ENCODE data around the gene CDYL.
A peak's percentile ranks its signal among the peaks of the same experiment; 100 is the strongest.

The CDYL gene

DNA sequence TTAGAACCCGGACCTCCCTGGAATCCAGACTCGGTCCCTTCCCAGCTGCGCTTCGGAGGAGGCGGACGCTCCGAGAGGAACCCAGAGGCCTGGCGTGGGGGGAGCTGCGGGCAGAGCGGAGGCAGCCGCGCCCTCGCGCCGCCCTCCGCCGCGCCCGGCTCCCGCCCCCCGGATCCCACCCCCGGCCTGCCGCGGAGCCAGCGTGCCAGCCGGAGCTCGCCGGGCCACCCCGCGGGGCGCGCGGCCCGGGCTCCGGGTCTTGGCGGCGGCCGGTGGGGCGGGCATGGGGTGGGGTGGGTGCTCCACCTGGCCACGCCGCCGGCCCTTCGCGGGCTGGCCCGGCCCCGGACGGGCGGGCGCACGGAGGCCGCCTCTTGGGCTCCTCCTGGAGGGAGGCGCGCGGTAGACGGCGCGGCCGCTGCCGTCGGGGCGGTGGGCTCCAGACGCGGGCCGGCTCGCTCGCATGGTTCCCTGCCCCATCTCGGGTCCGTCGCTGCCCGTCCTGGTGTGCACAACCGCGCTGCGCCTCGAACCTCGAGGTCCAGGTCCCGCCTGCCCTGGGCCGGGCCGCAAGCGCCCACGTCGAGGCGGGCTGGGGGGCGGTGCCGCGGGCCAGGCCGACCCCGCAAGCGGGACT is 592 bp upstream of the CDYL start:
- DNase-seq (ENCODE audit: insufficient read length) (peak; percentile 63), FAIRE-seq (no peak)
- TF ChIP-seq POLR2A (IDR thresholded peaks at IDR 0.05; ENCODE audit: low read depth, low read length) (peak; percentile 3; the same call in 1 of the 2 replicates), TAF1 (IDR thresholded peaks at IDR 0.05; ENCODE audit: borderline replicate concordance, low read depth, low read length) (no peak)

DNA sequence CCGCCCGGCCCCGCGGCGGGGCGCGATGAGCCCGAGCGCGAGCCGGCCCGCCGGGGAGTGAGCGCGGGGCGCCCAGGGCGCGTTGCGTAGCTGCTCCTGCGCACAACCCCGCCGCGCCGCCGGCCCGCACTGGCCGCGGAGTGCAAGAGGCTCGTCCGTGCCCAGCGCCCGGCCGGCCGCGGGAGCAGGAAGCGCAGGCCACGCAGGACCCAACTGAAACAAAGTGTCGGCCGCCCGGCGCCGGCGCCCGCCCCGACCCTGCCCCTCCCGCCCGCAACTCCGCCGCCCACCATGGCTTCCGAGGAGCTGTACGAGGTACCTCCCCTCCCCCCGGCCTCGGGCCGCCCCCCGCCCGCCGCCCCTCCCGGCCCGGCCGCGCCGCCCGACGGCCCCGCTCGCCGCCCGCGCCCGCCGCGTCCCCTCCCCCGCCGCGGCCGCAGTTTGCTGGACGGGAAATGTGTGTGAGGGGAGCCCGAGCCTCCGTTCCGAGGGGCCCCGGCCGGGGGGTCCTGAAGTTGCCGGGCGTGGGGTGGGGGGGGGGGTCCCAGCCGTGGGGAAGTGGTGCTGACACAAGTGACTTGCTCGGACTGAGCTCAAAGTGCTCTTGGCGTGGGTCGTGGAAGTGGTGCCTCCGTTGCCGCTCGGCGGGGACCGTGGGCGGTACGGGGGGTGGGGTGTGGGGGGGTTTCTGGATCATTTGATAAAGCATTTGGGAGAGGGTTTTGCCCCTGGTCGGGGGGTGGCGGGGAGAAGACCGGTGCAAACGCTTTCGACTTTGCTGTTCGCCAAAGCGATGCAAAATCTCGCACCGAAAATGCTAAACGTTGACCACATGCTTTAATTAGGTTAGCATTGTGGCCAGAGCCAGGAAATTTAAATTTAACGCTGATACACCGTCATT is 539 bp downstream of the CDYL start:
- 0 out of 2 replicates have a peak, but pooled peaks have one; percentile 56 for TF ChIP-seq POLR2AphosphoS5 (IDR thresholded peaks at IDR 0.05; ENCODE audit: low read depth, low read length)
- TF ChIP-seq TAF1 (IDR thresholded peaks at IDR 0.05; ENCODE audit: borderline replicate concordance, low read depth, low read length): no peak
- FAIRE-seq: peak; percentile 67
- DNase-seq (ENCODE audit: insufficient read length): peak; percentile 36

DNA sequence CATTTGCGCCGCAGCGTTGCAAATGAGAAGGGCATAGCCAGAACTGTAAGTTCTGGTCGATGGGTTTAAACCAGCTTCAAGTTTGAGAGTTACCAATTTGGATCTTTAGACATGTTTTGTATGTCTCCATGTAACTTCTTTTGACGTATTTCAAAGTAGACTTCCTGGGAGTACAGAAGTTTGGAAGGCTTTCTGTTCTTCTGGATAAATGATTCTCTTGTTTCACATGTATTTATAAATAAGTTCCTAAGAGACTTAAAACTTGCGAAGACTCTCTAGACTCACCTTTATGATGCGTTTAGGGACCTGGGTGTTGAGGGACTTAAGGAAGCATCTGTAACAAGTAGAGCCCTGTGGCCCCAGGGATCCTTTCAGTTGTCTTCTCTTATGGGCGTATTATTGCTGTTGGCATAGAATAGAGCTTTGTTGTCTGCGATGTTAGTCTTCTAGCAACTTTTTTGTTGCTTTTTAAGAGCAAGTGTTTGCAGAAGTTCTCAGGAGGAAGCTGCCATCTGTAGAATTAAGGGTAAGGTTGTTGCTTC is 1.3 kb downstream of the CDYL start:
- DNase-seq (ENCODE audit: insufficient read length): no peak
- FAIRE-seq: no peak
- peak; percentile 34; the same call in 1 of the 2 replicates for TF ChIP-seq POLR2A (IDR thresholded peaks at IDR 0.05; ENCODE audit: low read depth, low read length)
- TF ChIP-seq POLR2AphosphoS5 (IDR thresholded peaks at IDR 0.05; ENCODE audit: low read depth, low read length): no peak; the same call in 1 of the 2 replicates
- no peak for TF ChIP-seq TAF1 (IDR thresholded peaks at IDR 0.05; ENCODE audit: borderline replicate concordance, low read depth, low read length)

DNA sequence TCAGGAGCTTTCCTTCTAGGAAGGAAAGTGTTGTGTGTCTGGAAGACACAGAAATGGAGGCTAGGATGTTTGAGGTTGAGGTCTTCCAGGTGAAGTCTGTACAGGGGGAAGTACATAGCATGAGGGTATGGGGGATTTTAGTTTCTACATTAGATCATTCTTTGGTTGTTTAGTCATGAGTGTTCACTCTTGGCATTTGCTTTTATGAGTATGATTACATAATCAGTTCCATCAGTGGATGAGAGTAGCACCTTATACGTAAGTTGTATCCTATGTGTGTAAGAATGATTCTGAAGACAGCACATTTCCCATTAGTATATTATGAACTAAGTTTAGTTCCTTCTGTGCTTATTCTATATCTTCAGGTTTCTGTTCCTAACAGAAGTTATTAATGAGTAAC is 1.9 kb downstream of the CDYL start:
- TF ChIP-seq TAF1 (IDR thresholded peaks at IDR 0.05; ENCODE audit: borderline replicate concordance, low read depth, low read length): no peak
- TF ChIP-seq POLR2AphosphoS5 (IDR thresholded peaks at IDR 0.05; ENCODE audit: low read depth, low read length): no peak
- TF ChIP-seq POLR2A (IDR thresholded peaks at IDR 0.05; ENCODE audit: low read depth, low read length): no peak
- DNase-seq (ENCODE audit: insufficient read length) (no peak), FAIRE-seq (no peak)

GRCh38 chr6:4780360-4780812 is 4.2 kb downstream of the CDYL start:
- DNase-seq (ENCODE audit: insufficient read length) (no peak), FAIRE-seq (no peak)
- TF ChIP-seq POLR2AphosphoS5 (IDR thresholded peaks at IDR 0.05; ENCODE audit: low read depth, low read length) (no peak), TAF1 (IDR thresholded peaks at IDR 0.05; ENCODE audit: borderline replicate concordance, low read depth, low read length) (no peak), POLR2A (IDR thresholded peaks at IDR 0.05; ENCODE audit: low read depth, low read length) (no peak)

DNA sequence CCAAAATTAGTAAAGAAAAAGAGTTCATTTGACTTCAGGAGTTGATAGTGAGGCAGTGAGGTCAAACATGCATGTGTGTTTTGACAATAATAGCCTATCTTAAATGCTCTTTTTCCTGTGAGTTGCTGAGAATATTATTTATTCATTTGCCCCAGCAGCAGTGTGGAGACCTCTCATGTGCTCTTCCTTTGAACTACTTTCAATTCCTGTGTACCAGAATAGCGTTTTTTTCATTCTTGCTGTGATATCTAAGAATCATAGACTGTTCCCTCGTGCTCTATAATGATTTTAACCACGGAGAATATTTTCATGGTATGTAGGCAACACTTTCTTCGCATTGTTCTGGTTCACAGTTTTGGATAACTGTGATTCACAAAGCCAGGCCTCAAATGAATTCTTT is 5.2 kb downstream of the CDYL start:
- FAIRE-seq (no peak), DNase-seq (ENCODE audit: insufficient read length) (no peak)
- TF ChIP-seq TAF1 (IDR thresholded peaks at IDR 0.05; ENCODE audit: borderline replicate concordance, low read depth, low read length) (no peak), POLR2AphosphoS5 (IDR thresholded peaks at IDR 0.05; ENCODE audit: low read depth, low read length) (no peak), POLR2A (IDR thresholded peaks at IDR 0.05; ENCODE audit: low read depth, low read length) (no peak)

- DNase-seq (ENCODE audit: insufficient read length): no peak
- no peak for TF ChIP-seq TAF1 (IDR thresholded peaks at IDR 0.05; ENCODE audit: borderline replicate concordance, low read depth, low read length)
- TF ChIP-seq POLR2A (IDR thresholded peaks at IDR 0.05; ENCODE audit: low read depth, low read length): no peak
- no peak for TF ChIP-seq POLR2AphosphoS5 (IDR thresholded peaks at IDR 0.05; ENCODE audit: low read depth, low read length)
- FAIRE-seq: no peak
Observed at GRCh38 chr6:4781967-4782575, 5.9 kb downstream of the CDYL start.

DNA sequence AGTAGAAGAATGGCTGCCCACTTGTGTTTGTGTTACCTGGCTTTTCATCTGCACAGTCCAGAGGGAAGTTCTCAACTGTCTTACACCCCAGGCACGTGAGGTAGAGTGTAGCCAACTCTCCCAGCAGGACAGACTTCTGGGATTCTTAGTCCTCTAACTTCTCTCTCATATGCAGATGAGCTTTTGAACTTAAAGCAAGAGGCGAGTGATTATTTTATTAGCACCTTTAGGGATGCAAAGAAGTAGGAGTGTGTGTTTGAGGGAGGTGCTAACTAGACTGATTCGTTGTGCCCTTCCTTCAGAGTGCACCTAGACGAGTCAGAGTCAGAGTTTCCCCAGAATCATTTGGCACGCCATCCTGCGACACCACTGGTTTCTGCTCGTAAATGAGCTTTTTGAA is 10.8 kb downstream of the CDYL start:
- FAIRE-seq (no peak), DNase-seq (ENCODE audit: insufficient read length) (no peak)
- TF ChIP-seq TAF1 (IDR thresholded peaks at IDR 0.05; ENCODE audit: borderline replicate concordance, low read depth, low read length): no peak
- TF ChIP-seq POLR2AphosphoS5 (IDR thresholded peaks at IDR 0.05; ENCODE audit: low read depth, low read length): no peak
- no peak for TF ChIP-seq POLR2A (IDR thresholded peaks at IDR 0.05; ENCODE audit: low read depth, low read length)

DNA sequence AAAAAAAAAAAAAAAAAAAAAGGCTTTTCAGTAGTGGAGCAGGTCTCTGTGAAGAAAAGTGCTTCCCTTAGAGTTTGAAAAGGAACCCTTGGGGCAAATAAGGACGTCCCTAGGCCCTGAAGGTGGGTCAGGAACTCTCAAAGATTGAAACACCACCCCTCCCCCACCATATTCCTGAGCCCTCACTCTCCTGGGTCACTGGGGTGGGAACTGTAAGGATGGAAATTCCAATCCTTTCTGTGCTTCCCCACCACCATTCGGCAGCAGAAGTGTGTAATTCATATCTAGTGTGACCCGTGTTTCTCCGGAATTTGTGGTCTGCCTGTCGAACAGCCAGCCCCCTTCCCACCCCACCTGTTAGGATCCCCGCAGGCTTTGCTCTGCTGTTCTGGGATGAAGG is 12.3 kb downstream of the CDYL start:
- no peak for TF ChIP-seq TAF1 (IDR thresholded peaks at IDR 0.05; ENCODE audit: borderline replicate concordance, low read depth, low read length)
- TF ChIP-seq POLR2AphosphoS5 (IDR thresholded peaks at IDR 0.05; ENCODE audit: low read depth, low read length): no peak
- TF ChIP-seq POLR2A (IDR thresholded peaks at IDR 0.05; ENCODE audit: low read depth, low read length): no peak
- DNase-seq (ENCODE audit: insufficient read length) (no peak), FAIRE-seq (no peak)

DNA sequence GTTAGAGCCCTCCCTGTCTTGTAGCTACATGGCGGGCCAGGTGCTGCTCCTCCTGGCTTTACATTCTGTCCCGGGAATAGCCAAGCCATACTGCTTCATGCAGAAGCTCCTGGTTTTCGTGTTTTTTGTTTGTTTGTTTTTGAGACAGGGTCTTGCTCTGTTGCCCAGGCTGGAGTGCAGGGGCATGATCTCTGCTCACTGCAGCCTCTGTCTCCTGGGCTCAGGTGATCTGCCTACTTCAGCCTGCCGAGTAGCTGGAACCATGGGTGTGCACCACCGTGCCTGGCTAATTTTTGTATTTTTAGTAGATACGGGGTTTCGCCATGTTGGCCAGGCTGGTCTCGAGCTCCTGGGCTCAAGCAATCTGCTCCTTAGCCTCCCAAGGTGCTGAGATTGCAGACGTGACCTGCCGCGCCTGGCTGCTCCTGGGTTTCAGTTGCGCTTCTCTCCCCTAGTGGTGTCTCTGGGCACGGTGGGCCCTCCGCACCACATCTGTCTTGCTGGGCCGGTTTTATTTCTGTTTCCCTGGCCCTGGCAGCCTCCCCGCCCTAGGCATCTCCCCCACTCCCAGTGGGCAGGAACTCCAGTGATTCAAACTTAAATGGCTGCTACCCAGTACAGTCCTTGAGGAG is 12.9 kb downstream of the CDYL start:
- DNase-seq (ENCODE audit: insufficient read length) (peak; percentile 45), FAIRE-seq (peak; percentile 71)

More for the DNA sequence above, 12.9 kb downstream of the CDYL start:
- TF ChIP-seq TAF1 (IDR thresholded peaks at IDR 0.05; ENCODE audit: borderline replicate concordance, low read depth, low read length) (no peak), POLR2A (IDR thresholded peaks at IDR 0.05; ENCODE audit: low read depth, low read length) (no peak), POLR2AphosphoS5 (IDR thresholded peaks at IDR 0.05; ENCODE audit: low read depth, low read length) (no peak)
